ENCODE measurements around the gene KIF12.

The KIF12 gene

DNA sequence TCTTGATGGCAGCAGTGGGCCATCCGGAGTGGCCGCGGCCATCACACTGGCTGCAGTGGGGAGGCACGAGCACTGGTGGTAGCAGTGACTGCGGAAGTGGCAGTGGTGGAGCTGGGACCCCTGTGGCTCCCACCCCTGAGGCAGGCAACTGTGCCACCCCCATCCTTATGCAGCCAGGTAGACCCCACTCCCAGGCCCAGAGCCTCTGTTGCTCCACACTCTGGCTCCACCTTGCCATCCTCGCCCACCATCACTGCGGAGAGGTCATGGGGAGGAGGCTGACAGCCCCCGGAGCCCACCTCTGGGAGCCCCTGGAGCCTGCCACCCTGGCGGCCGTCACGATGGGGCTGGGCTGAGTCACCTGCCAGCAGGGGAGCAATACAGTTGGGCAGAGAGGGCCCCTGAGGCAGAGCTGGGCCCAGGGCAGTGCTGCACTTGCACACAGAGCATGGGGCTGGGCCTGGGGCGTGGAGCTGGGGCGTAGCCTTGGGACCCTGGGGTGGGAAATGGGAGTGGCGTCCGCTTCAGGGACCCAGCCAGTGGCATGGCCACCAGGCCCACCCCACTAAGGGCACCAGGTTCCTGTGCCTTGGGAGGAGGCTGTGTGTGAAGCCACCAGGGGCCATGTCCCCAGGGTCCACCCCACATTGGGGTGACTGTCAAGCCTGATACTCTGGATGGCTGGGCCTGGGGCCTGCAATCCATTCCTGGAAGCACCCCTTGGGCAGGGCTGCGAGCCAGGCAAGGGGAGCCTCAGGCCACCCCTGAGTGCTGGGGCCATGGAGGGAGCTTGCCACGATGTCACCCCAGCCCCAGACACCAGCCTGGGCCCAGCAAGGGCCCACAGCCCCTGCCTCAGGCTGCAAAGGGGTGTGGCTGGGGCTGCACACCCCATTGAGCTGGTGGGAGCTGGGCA lies 28.6 kb downstream of the KIF12 start:
- in situ Hi-C loops (cut with MboI; ENCODE audit: low sequenced_read_pairs, unreplicated experiment), result no loop called here
- TF ChIP-seq, protein P1, sequence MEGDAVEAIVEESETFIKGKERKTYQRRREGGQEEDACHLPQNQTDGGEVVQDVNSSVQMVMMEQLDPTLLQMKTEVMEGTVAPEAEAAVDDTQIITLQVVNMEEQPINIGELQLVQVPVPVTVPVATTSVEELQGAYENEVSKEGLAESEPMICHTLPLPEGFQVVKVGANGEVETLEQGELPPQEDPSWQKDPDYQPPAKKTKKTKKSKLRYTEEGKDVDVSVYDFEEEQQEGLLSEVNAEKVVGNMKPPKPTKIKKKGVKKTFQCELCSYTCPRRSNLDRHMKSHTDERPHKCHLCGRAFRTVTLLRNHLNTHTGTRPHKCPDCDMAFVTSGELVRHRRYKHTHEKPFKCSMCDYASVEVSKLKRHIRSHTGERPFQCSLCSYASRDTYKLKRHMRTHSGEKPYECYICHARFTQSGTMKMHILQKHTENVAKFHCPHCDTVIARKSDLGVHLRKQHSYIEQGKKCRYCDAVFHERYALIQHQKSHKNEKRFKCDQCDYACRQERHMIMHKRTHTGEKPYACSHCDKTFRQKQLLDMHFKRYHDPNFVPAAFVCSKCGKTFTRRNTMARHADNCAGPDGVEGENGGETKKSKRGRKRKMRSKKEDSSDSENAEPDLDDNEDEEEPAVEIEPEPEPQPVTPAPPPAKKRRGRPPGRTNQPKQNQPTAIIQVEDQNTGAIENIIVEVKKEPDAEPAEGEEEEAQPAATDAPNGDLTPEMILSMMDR (IDR thresholded peaks at IDR 0.05; ENCODE audit: borderline replicate concordance, control extremely low read depth, extremely low read depth, insufficient read depth, missing control alignments), result no peak
- no peak for DNase-seq (ENCODE audit: low spot score)

DNA sequence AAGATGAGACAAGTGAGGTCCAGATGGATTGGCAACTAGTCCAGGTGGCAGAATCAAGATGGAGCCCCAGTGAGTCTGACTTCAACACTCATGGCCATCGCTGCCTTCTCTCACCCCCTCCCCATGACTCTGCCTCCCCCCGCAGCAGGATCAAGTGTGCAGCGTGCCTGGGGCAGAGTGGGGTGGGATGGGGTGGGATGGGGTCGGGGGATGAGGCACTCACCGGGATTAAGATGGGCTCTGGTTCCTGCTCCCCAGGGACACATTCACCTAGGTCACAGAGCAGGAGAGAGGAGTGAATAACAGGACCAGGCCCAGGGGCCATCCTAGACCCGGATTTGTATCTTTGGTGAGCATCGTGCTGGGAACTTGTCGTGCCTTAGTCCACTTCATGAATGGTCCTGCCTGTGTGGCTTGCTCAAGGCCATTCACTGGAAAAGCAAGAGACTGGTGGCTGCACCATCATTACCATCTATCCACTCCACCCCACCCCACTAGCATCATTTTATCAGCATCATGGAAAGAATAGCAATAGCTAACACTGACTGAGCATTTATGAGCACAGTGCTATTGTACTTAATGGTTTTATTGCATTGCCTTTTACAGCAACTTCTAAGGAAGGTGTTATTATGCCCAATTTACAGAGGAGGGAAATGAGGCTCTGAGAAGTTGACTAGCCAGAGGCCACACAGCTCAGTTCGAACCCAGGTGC lies 29.5 kb downstream of the KIF12 start:
- no peak for DNase-seq (ENCODE audit: low spot score)
- in situ Hi-C loops (cut with MboI; ENCODE audit: low sequenced_read_pairs, unreplicated experiment), result no loop called here
- TF ChIP-seq, protein P1 (IDR thresholded peaks at IDR 0.05; ENCODE audit: borderline replicate concordance, control extremely low read depth, extremely low read depth, insufficient read depth, missing control alignments), result no peak

DNA sequence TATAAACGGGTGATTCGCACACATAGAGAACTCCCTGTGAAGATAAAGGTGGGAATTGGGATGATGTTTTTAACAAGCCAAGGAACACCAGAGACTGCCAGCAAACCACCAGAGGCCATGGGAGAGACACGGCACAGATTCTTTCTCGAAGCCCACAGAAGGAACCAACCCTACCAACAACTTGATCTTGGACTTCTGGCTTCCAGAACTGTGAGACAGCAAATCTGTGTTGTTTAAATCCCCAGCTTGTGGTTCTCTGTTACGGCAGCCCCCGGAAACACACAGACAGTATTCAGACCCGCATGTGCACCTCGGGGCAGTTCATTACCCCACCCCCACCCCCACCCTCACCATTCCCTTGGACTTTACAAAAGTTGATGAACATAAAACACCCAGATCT lies 33.8 kb downstream of the KIF12 start:
- TF ChIP-seq, protein P1 (IDR thresholded peaks at IDR 0.05; ENCODE audit: borderline replicate concordance, control extremely low read depth, extremely low read depth, insufficient read depth, missing control alignments), result no peak
- in situ Hi-C loops (cut with MboI; ENCODE audit: low sequenced_read_pairs, unreplicated experiment), result no loop called here
- no peak for DNase-seq (ENCODE audit: low spot score)

DNA sequence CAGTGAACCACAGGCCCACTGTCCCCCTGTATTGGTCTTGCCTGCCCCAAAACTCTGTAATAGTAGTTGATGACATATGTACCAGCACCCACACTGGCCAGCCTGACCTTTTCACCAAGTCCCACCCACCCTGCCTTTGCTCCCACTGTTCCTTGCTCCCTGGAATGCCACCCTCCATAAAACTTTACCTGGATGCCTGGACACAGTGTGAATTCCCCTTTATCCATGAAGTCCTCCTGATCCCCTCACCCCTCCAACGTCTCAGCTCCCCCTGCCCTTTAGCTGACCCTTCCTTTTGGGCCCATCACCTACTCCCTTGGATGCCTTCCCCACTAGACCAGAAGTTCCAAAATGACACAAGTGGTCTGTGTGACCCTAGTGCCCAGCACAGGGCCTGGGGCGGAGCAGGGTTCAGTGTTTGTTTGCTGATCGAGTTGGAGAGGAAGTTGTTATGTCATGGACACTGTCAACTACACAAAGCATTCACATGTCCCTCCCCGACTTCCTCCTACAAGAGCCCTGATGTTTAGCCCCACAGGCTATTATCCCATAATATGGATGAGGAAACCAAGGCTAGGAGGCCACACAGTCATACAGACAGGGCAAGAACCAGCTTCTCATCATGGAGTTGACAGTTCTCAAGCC lies 37.1 kb downstream of the KIF12 start:
- no peak for DNase-seq (ENCODE audit: low spot score)
- TF ChIP-seq, protein P1 (IDR thresholded peaks at IDR 0.05; ENCODE audit: borderline replicate concordance, control extremely low read depth, extremely low read depth, insufficient read depth, missing control alignments), result no peak

DNA sequence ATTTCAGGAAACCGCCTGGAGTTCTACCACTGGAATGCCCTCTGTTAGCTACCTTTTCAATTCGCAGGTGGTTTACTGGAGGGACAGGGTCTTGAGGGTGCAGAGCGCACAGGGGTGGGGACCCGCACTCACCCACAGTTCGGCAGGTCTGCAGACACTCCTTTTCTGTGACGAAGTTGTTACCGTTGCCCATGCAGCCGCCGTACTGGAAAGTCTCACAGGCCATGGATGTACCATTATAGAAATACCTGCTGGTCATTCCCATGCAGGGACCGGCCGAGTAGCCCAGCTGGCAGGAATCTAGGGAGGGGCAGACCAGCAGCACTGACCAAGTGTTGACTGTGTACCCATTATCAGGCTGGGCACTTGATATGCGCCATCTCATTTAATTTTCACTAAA lies 37.8 kb downstream of the KIF12 start:
- TF ChIP-seq, protein P1 (IDR thresholded peaks at IDR 0.05; ENCODE audit: borderline replicate concordance, control extremely low read depth, extremely low read depth, insufficient read depth, missing control alignments), result no peak
- in situ Hi-C loops (cut with MboI; ENCODE audit: low sequenced_read_pairs, unreplicated experiment), result no loop called here
- no peak for DNase-seq (ENCODE audit: low spot score)

More for the DNA sequence above, 37.1 kb downstream of the KIF12 start:
- in situ Hi-C loops (cut with MboI; ENCODE audit: low sequenced_read_pairs, unreplicated experiment), result no loop called here

DNA sequence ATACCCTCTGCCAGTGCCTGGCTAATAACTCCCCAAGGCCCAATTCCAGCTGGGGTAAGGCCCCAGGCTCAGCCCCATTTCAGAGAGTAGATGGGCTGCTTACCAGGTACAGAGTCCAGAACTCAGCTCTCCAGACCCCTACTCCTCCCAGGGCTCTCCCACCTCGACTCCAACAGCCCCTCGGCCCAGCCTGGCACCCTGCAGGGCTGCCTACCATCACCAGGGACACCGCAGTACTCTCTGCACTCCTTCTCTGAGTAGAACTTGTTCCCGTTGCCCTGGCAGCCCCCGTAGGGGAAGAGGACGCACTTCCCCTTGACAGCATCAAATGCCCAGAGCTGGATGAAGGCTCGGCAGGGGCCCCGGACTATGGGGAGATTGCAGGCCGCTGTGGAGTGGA lies 38.4 kb downstream of the KIF12 start:
- in situ Hi-C loops (cut with MboI; ENCODE audit: low sequenced_read_pairs, unreplicated experiment), result no loop called here
- DNase-seq (ENCODE audit: low spot score), result no peak

More for the DNA sequence above, 38.4 kb downstream of the KIF12 start:
- TF ChIP-seq, protein P1 (IDR thresholded peaks at IDR 0.05; ENCODE audit: borderline replicate concordance, control extremely low read depth, extremely low read depth, insufficient read depth, missing control alignments), result no peak

All from GM13976 (cell line).